T-helper 1 cell (primary cell): Measurements from ENCODE around the gene DNAJC16.

Source experiments
- DNase-seq, 5 donors: peaks; one replicate each; pipeline ENCODE4 v3.0.0-alpha.2; 2012 to 2020

Gene DNAJC16

DNA sequence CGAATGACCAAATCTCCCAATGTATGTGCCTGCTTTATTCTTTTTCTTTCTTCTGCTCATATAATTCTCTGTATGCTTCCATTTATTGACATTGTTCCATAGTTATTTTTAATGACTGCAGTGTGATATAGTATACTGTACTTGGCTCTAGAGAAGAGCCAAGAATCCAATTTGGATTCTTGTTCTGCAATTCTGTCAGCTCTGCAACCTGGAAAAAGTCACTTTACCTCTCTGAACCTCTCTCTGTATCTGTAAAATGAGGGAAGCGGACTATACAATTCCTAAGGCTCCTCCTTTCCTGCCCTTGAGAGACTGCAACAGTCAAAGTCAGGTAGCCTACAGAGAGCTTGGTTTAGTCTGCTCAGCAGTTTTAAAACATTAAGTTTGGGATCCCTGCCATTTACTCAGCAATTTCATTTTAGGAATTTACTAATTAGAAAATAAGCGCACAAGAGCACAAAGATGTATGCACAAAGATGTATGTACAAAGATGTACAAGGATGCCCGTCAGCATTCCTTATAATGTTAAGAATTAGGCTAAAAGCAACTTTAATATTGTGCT lies 14.7 kb downstream of the DNAJC16 start:
- DNase-seq, result no peak

DNA sequence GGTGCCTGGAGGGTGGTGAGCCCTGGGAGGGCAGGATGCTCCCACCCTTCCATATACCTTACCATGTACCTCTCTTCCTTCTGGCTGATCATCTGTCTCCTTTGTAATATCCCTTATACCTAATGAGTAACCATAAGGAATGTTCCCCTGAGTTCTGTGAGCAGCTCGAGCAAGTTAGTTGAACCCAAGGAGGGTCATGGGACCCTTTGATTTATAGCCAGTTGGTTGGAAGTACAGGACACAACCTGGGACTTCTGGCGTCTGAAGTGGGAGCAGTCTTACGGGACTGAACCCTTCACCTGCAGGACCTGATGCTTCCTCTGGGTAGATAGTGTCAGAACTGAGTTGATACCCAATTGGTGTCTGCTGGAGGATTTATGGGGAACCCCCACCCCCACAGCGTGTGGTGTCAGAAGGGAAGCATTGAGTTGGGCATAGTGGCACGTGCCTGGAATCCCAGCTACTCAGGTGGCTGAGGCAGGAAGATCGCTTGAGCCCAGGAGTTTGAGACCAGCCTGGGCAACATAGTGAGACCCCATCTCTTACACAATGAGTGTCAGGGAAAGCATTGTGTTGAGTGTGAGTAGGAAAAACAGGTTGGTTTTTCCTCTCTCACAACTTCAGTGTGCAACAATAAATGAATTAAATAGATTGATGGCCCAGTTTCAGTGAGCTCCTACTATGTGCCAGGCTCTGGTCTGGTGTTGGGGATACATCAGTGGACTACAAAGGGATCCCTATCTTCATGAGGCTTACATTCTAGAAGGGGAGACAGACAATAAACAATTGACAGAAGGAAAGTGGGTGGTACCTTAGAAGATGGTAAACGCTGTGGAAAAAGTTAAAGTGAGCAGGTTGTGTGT lies 16.0 kb downstream of the DNAJC16 start:
- DNase-seq, result no peak

DNA sequence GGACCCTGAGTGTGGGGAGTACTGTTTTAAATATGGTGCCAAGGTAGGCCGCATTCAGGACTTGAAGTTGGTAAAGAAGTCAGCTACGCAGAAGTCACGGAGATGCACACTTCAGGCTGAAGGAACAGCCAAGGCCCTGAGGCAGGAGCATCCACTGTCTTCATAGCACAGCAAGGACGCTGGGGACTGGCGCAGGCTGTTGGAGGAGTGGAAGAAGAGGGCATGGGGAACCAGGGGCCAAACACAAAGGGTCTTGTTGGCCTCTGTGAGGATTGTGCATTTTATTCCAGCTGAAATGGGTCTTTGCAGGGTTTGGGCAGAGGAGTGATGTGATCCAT lies 16.6 kb downstream of the DNAJC16 start:
- no peak for DNase-seq

DNA sequence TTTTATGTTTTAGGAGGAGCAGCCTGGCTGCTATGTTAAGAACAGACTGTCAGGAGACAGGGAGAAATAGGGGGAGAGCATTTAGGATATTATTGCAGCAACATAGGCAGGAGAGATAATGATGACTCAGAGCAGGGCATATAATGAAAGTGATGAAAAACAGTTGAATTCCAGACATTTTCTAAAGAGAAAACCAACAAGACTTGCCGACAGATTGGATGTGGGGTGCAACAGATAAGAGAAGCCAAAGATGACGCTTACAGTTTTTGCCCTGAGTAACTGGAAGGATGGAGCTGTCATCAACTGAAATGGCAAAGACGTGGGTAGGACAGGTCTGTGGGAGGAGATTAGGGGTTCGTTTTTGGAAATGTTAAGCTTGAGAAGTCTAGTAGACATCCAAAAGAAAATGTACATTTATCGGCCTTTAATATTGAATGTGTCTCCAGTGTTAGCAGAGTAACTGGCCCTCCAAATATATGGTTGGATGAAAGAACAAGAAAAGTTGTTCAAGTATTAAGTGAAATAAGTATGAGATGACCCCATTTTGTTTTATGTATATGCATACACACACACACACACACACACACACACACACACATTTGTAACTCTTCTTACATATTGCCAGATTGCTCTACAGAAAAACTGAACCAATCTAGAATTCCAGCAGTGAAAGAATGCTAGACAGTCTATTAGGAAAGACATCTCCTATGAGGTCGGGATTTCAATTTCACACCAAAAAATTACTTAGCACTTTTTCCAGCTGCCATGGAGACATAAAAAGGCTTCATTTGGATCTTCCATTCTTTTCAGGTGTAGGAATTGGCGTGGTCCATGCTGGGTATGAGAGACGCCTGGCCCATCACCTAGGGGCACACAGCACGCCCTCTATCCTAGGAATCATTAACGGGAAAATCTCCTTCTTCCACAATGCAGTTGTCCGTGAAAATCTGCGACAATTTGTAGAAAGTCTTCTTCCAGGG lies 17.2 kb downstream of the DNAJC16 start:
- no peak for DNase-seq

DNA sequence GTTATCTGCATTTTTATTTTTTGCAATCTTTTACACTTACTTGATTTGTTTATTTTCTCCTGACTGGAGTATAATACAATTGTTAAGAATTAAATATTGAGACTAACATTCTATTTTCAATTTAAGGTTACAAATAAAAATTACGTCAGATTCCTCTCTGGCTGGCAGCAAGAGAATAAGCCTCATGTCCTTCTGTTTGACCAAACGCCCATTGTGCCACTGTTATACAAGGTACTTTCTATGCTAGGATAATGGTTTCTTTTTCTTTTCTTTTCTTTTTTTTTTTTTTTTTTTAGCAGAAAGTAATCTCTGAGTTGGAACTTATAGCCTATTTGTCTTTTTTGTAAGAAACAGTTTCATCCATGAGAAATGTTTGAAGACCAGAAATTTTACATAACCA lies 20.0 kb downstream of the DNAJC16 start:
- no peak for DNase-seq

DNA sequence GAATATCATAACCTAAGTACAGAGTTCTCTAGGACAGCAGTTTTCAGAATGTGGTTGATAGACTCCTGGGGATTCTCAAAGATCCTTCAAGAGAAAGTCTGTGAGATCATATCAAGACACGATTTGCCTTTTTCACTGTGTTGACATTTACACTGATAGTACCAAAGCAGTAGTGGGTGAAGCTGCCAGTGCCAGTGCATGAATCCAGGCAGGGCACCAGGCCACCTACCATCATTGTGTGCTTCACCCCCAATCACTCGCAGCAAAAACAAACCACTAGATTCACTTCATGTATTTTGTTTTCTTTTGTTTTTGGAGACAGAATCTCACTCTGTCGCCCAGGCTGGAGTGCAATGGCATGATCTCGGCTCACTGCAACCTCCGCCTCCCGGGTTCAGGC lies 23.9 kb downstream of the DNAJC16 start:
- DNase-seq, result no peak

DNA sequence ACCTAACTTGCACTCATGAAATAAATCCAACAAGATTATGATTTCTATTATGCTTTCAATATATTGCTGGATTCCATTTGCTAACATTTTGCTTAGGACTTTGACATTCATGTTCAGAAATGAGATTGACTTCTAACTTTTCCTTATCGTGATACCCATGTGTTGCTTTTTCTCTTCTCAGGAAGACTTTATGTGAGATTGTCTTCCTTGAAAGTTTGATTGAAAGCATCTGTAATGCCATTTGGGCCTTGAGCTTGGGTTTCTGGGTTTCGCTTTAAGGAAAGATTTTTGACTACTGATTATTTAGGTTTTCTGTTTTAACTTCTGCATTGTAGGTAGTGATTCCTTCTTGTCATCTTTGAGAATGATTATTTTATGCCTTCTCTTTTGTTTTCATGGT lies 30.4 kb downstream of the DNAJC16 start:
- DNase-seq, result no peak

DNA sequence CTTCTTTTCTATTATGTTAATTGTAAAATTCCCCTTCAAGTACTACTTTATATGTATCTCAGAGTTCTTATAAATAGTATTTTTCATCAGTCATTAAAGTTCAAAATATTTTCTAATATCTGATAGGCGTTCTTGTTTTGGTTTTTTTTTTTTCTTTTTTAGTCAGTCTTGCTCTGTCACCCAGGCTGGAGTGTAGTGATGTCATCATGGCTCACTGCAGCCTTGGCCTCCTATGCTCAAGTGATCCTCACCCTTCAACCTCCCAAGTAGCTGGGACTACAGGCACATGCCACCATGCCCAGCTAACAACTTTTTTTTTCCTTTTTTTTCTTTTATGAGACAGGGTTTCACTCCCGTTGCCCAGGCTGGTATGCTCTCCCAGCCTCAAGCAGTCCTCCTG lies 30.9 kb downstream of the DNAJC16 start:
- DNase-seq, result no peak

DNA sequence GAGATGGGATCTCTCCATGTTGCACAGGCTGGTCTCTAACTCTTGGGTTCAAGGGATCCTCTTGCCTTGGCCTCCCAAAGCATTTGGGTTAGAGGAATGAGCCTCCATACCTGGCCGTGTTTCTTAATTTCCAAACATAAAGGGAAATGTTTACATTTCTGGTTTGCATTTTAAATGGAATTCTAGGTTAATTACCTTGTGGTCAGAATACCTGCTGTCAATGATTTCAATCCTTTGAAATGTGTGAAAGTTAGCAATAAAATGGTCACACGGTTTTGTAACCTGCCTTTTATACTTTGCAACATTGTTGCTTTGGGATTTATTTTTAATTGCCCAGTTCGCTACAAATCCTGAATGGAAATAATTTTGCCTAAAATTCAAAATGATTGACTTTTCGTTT lies 31.9 kb downstream of the DNAJC16 start:
- DNase-seq, result no peak

GRCh38 chr1:15559189-15559810 lies 32.7 kb downstream of the DNAJC16 start:
- no peak for DNase-seq

DNA sequence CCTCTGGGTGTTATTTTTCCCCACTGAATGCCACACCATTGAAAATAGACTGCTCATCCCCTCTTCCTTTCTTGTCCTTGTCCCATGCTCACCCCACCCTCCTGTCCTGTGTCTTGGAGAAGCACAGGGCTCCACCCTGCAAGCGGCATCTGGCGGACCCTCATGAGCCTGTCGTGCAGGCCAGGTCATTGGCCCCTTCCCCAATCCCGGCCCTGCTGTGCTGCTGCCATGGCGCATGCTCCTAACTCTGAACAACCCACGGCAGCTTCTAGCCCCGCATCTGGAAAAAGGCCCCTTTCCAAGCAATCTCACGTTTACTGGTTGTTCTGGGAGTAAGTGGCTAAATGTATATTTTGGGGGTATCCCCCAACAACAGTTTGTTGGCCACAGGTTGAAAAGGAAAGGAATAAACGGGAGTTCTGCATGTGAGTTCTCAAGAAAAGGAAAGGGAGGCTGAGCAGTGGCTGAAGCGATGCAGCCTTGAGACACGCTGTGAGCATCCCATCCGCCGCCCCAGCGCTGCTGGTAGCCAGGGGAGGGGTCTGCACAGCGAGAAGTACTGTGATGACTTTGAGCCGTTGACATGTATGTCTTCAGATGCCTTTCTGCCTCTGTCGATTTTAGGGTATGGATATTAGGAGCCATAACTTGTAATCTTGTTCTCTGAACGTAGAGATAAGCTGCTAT lies 41.9 kb downstream of the DNAJC16 start:
- no peak for DNase-seq

DNA sequence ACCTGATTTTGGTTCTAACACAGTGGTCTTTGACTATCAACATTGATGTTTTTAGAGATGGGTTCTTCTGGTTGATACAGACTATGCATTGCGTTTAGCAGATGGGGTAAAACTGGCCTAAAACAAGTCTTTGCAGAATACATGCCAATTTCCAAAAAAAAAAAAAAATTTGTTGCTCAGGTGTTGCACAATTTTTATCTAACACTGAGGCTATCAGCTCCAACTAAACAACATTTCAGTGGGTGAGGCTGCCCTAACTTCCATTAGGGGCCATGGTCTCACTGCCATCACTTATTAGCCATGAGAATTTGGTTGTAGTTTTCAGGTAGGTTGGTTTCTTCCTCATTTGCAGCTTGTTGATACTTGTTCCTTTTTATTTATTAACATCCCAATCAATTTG lies 44.2 kb downstream of the DNAJC16 start:
- DNase-seq, result no peak

DNA sequence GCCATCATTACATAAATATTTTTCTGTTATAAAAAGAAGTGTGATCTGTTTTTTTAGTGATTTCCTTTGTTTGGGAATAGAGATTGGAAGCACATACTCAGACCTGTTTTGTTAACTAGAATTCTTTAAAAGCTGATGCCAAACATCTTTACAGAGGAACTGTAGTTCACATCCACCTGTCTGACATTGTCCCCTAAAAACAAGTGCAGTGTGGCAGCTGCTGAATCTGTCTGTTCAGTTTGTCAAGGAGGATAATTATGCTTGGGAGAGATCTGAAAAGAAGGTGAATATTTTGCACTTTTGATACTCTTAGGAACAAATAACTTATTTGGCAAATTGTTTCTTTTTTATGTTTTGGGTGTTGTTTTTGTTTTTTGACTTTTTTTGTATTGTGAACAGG lies 44.6 kb downstream of the DNAJC16 start:
- no peak for DNase-seq

DNA sequence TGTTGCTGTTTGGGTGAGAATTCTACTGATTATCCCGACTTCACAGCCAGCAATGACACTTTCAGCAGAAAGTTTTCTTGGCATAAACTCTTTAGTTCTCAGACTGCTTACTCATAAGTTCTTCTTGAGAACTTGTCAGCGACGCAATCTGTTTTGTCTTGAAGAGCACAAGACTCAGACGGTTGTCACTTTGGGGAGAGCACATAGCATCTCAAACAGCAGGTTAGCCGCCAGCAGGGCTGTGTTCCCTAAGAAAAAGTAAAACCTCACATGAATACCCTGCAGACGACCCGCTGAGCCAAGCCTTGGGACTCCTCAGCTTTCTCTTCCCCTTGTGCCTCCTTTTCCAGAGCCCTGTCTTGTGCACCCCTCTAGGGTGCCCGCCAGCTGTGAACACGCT lies 46.8 kb downstream of the DNAJC16 start:
- no peak for DNase-seq

GRCh38 chr1:15574741-15575140 lies 48.1 kb downstream of the DNAJC16 start:
- no peak for DNase-seq

DNA sequence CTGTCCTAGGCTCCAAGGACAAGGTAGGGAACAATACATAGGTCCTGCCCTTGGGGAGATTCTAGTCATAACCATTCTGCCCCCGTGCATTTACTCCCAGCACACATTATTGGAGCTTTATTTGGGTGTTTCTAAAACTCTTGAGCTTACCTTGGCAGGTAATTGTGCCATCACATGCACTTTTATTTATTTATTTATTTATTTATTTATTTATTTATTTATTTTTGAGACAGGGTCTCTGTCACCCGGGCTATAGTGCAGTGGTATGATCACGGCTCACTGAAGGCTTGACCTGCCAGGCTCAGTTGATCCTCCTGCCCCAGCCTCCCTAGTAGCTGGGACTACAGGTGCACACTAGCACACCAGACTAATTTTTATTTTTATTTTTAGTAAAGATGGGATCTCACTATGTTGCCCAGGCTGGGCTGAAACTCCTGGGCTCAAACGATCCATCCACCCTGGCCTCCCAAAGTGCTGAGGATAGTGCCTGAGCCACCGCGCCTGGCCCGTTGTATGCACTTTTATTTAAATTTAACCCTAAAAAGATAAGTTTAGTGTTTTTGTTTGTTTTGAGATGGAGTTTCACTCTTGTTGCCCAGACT lies 49.0 kb downstream of the DNAJC16 start:
- DNase-seq, result no peak

DNA sequence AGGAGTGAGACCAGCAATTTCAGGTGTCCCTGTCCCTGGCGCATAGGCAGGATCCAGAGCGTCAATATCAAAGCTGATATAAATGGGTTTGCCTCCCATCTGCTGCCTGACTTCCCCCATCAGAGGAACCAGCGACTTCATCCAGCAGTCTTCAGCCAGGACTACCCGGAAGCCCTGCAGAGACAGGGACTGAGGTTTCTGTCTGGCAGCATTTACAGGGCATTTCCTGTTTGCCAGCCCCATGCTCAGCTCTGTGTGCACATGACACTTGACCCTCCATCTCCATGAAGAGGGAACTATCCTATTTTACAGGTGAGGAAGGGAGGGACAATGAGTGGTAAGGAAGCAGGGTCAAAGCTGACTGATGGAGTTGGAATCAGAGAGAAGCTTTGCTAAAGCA lies 51.0 kb downstream of the DNAJC16 start:
- peak in 1 of 5 donors; percentile 51 for DNase-seq

- DNase-seq, result peak in 3 of 5 donors; percentile 6 to 79 (median 21)
These were observed 52.5 kb downstream of the DNAJC16 start for GRCh38 chr1:15578921-15579682.

- peak in 1 of 5 donors; percentile 47 for DNase-seq
These were observed 53.0 kb downstream of the DNAJC16 start for GRCh38 chr1:15579683-15580047.

GRCh38 chr1:15583016-15583706 lies 56.5 kb downstream of the DNAJC16 start:
- DNase-seq, result no peak
